GM21360 (cell line): ENCODE measurements around the gene FEZF2.

Source experiments
- ATAC-seq: cut with Tn5 transposase; IDR thresholded peaks from one replicate; pipeline ENCODE4 v1.9.1; 2021; ENCODE audit warnings: mild to moderate bottlenecking, moderate library complexity; ENCODE audit not compliant: unreplicated experiment

FEZF2 gene

GRCh38 chr3:62373714-62374333 lies 474 bp upstream of the FEZF2 start:
- no peak for ATAC-seq

- no peak for ATAC-seq
These were observed 719 bp downstream of the FEZF2 start for GRCh38 chr3:62372621-62373041.

- no peak for ATAC-seq
These were observed 1.4 kb downstream of the FEZF2 start for GRCh38 chr3:62371720-62372591.

- no peak for ATAC-seq
These were observed 2.3 kb downstream of the FEZF2 start for GRCh38 chr3:62370858-62371719.

- no peak for ATAC-seq
These were observed 3.1 kb downstream of the FEZF2 start for GRCh38 chr3:62370112-62370857.

- no peak for ATAC-seq
These were observed 3.9 kb downstream of the FEZF2 start for GRCh38 chr3:62369476-62369743.

- no peak for ATAC-seq
These were observed 4.5 kb downstream of the FEZF2 start for GRCh38 chr3:62368705-62369475.

- ATAC-seq: no peak
These were observed 5.1 kb downstream of the FEZF2 start for GRCh38 chr3:62368290-62368704.

- no peak for ATAC-seq
These were observed 5.6 kb downstream of the FEZF2 start for GRCh38 chr3:62367763-62368195.

- no peak for ATAC-seq
These were observed 7.2 kb downstream of the FEZF2 start for GRCh38 chr3:62366126-62366484.

- ATAC-seq: no peak
These were observed 7.8 kb downstream of the FEZF2 start for GRCh38 chr3:62365391-62366125.

GRCh38 chr3:62364191-62364590 lies 9.2 kb downstream of the FEZF2 start:
- no peak for ATAC-seq

GRCh38 chr3:62363275-62363674 lies 10.1 kb downstream of the FEZF2 start:
- no peak for ATAC-seq

GRCh38 chr3:62361824-62362223 lies 11.5 kb downstream of the FEZF2 start:
- ATAC-seq: no peak

GRCh38 chr3:62361261-62361660 lies 12.1 kb downstream of the FEZF2 start:
- no peak for ATAC-seq

- no peak for ATAC-seq
These were observed 13.8 kb downstream of the FEZF2 start for GRCh38 chr3:62359531-62359930.

- ATAC-seq: no peak
These were observed 17.0 kb downstream of the FEZF2 start for GRCh38 chr3:62356356-62356755.

GRCh38 chr3:62355703-62356102 lies 17.6 kb downstream of the FEZF2 start:
- no peak for ATAC-seq

GRCh38 chr3:62343755-62344154 lies 29.6 kb downstream of the FEZF2 start:
- ATAC-seq: no peak

- no peak for ATAC-seq
These were observed 38.2 kb downstream of the FEZF2 start for GRCh38 chr3:62335196-62335595.
